K562 (cell line): ENCODE results near the gene C13orf46. TPM values are rescaled to one million over a fixed set of nuclear protein-coding genes. Genes with fewer than 3 reads are reported as not detected.

Source experiments
- ATAC-seq: fragments of 200-7000 bp; cut with Tn5 transposase; 3 replicates; pipeline ENCODE4 v1.9.1; 2020; ENCODE audit warnings: moderate library complexity
- BruUV-seq: library from RNA; stranded (reverse); fragments of 400-500 nt; replicated peaks from 2 replicates; lab custom pipeline; 2021; lab: Mats Ljungman, UMichigan
- CTCF ChIA-PET: fragments of 300-600 bp; formaldehyde crosslinking; extraction: SDS; loops from one replicate; lab custom pipeline; 2021; ENCODE audit warnings: low intra/inter-chr PET ratio; lab: Yijun Ruan, JAX
- POLR2A ChIA-PET: fragments of 300-600, 350-650 bp; sonication (Branson Sonifier 250); formaldehyde crosslinking; extraction: SDS; loops from one replicate; lab custom pipeline; 2021; ENCODE audit warnings: antibody characterized with exemption, inconsistent platforms; lab: Yijun Ruan, JAX
- DNase-seq, 4 experiments: peaks; one replicate each; pipeline versions ENCODE4 v3.0.0 to v3.0.0-alpha.2; 2011 to 2018; ENCODE audit warnings: low spot score in 3 of 4, mixed read lengths in 3 of 4; ENCODE audit errors: extremely low read depth in 1 of 4
- FAIRE-seq: peaks from 2 replicates; lab custom pipeline; 2011; peaks lifted over from hg19 to GRCh38; lab: Jason Lieb, UNC
- H2AFZ ChIP-seq: 2 replicates; pipeline ENCODE4 v1.6.0; 2011; ENCODE audit warnings: low read depth, low read length, control low read depth, inconsistent platforms
- H3K27ac ChIP-seq: fragments of 200-600 bp; 3 replicates; pipeline ENCODE4 v1.8.0; 2011; ENCODE audit warnings: low read depth, mild to moderate bottlenecking, control low read depth, inconsistent platforms, low read length, moderate library complexity, mixed read lengths; ENCODE audit errors: extremely low read depth
- H3K27me3 ChIP-seq, 2 experiments: fragments of 300-600 bp in 1 of 2; 2 replicates in 1 of 2; 3 replicates in 1 of 2; pipeline versions ENCODE4 v1.6.0 to v1.8.0; 2011; ENCODE audit warnings: inconsistent platforms in 2 of 2, low read length in 2 of 2, mild to moderate bottlenecking in 1 of 2, mixed read lengths in 1 of 2, moderate library complexity in 1 of 2; ENCODE audit not compliant: control insufficient read depth in 2 of 2, insufficient read depth in 2 of 2
- H3K36me3 ChIP-seq: fragments of 300-600 bp; 3 replicates; pipeline ENCODE4 v1.8.0; 2011; ENCODE audit warnings: mild to moderate bottlenecking, low read length, inconsistent platforms; ENCODE audit not compliant: control insufficient read depth, insufficient read depth
- H3K4me1 ChIP-seq, 2 experiments: fragments of 200-600 bp in 1 of 2; replicated peaks in 1 of 2; 2 replicates in 1 of 2; 3 replicates in 1 of 2; pipeline versions ENCODE4 v1.5.1 to v1.8.0; 2011; ENCODE audit warnings: inconsistent platforms in 2 of 2, low read length in 2 of 2, mild to moderate bottlenecking in 1 of 2, mixed read lengths in 1 of 2, moderate library complexity in 1 of 2; ENCODE audit not compliant: control insufficient read depth in 2 of 2, insufficient read depth in 2 of 2
- H3K4me2 ChIP-seq: 2 replicates; pipeline ENCODE4 v1.6.1; 2011; ENCODE audit warnings: low read length, control low read depth, inconsistent platforms, mixed read lengths; ENCODE audit not compliant: insufficient read depth
- H3K4me3 ChIP-seq: fragments of 200-600 bp; sonication (generic), shearing (Covaris generic); 2 replicates; pipeline ENCODE4 v1.5.1; 2016; ENCODE audit warnings: control low read depth, inconsistent platforms
- H3K79me2 ChIP-seq: fragments of 200-600 bp; 3 replicates; pipeline ENCODE4 v1.8.0; 2011; ENCODE audit warnings: low read length, inconsistent platforms; ENCODE audit not compliant: control insufficient read depth, insufficient read depth
- H3K9ac ChIP-seq, 2 experiments: 2 replicates each; pipeline versions ENCODE4 v1.6.0 to v1.6.1; 2011; ENCODE audit warnings: low read depth in 2 of 2, low read length in 2 of 2, control low read depth in 1 of 2, inconsistent platforms in 1 of 2, mild to moderate bottlenecking in 1 of 2, mixed read lengths in 1 of 2; ENCODE audit not compliant: insufficient read depth in 1 of 2
- H3K9me1 ChIP-seq: one replicate; pipeline ENCODE4 v1.6.0; 2011; ENCODE audit warnings: inconsistent platforms, mild to moderate bottlenecking, low read length, moderate library complexity; ENCODE audit not compliant: control insufficient read depth, insufficient read depth
- H3K9me3 ChIP-seq: replicated peaks from 2 replicates; pipeline ENCODE4 v1.5.1; 2011; ENCODE audit warnings: low read depth, low read length, inconsistent platforms; ENCODE audit not compliant: control insufficient read depth, insufficient read depth
- H4K20me1 ChIP-seq: replicated peaks from 2 replicates; pipeline ENCODE4 v1.6.1; 2011; ENCODE audit warnings: low read length, inconsistent platforms, mixed read lengths; ENCODE audit not compliant: control insufficient read depth, insufficient read depth
- HMGXB4 ChIP-seq: sonication (generic); formaldehyde crosslinking; IDR thresholded peaks from 2 replicates; pipeline ENCODE4 v1.8.1; 2023; ENCODE audit warnings: mild to moderate bottlenecking, missing genetic modification reagents
- TCF15 ChIP-seq: fragments of 250-450 bp; sonication (Bioruptor Pico); IDR thresholded peaks from 2 replicates; pipeline ENCODE4 v1.8.0; 2022; ENCODE audit warnings: moderate library complexity, mild to moderate bottlenecking, inconsistent platforms
- ZC3H8 ChIP-seq: fragments of 450-650 bp; IDR thresholded peaks from 2 replicates; pipeline ENCODE4 v1.6.1; 2017
- ZNF561 ChIP-seq: fragments of 450-650 bp; formaldehyde crosslinking; conservative IDR thresholded peaks from 2 replicates; pipeline ENCODE4 v1.4.0; 2020; ENCODE audit warnings: mild to moderate bottlenecking, moderate library complexity
- WGBS: fragments of 100-300 bp; shearing (Covaris generic); methylation state at CpG from one replicate; pipeline ENCODE4 v1.1.6; 2016; ENCODE audit warnings: low coverage, mixed read lengths; ENCODE audit not compliant: insufficient coverage; ENCODE audit errors: missing lambda C conversion rate; 5-methylcytosine and 5-hydroxymethylcytosine counted together
- in situ Hi-C: fragments of 300-500 bp; cut with MboI; formaldehyde crosslinking; loops from 4 replicates; pipeline ENCODE4 v1.15.0; 2018; ENCODE audit warnings: inconsistent platforms, mixed read lengths
- intact Hi-C: fragments of 100-400 bp; cut with micrococcal nuclease; formaldehyde crosslinking; loops from 2 replicates; pipeline ENCODE4 v1.14.2; 2022
- polyA plus RNA-seq, 8 experiments: library from polyadenylated mRNA; depleted of rRNA in 4 of 8; stranded (reverse) in 5 of 8; unstranded in 3 of 8; fragments of >200 nt; fragmentation: Nextera tagmentation in 2 of 8; fragmentation: Illumina TruSeq in 1 of 8; extraction: Ambion mirVana in 2 of 8; extraction: Trizol in 1 of 8; gene quantifications; 2 replicates each; pipeline versions ENCODE4 v1.2.1 to v1.2.3, GENCODE V29; 2011 to 2014; ENCODE audit warnings: inconsistent platforms in 1 of 8, missing spikeins in 1 of 8
- total RNA-seq, 7 experiments: library from RNA; depleted of rRNA in 6 of 7; stranded (reverse); fragments of >200 nt in 6 of 7; fragmentation: Illumina TruSeq in 2 of 7; extraction: Trizol in 2 of 7; gene quantifications; 2 replicates each; pipeline versions ENCODE4 v1.2.1 to v1.2.3, GENCODE V29; 2011 to 2021; ENCODE audit warnings: low replicate concordance in 1 of 7

Gene C13orf46
- total and polyA plus RNA-seq, 9 of the 15 experiments (the other 6 are each of a cell fraction or from before 2014, with no cell fraction given) = 0.04 to 0.24 (median 0.05) TPM; not detected in 4

GRCh38 chr13:113969973-113970611 lies 3.8 kb downstream of the C13orf46 start:
- H3K27ac ChIP-seq = no peak overlapping the region
- intact Hi-C loops = no loop called here
- FAIRE-seq (no peak), ATAC-seq (no peak), DNase-seq (no peak)
- no peaks in the 10 kb centered on the region for H3K9me3 ChIP-seq
- H4K20me1 ChIP-seq = no peaks in the 10 kb centered on the region
- no peaks in the 10 kb centered on the region for H3K4me1 ChIP-seq
- no peaks in the 10 kb centered on the region for H3K27me3 ChIP-seq
- POLR2A ChIA-PET = no interaction called here
- no peak overlapping the region for H3K4me3 ChIP-seq
- H3K9me1 ChIP-seq = no peaks in the 10 kb centered on the region
- H3K9ac ChIP-seq = no peak overlapping the region
- no peak for TF ChIP-seq ZC3H8
- TF ChIP-seq TCF15 (CRISPR knock-in tag) = no peak
- TF ChIP-seq ZNF561 (CRISPR knock-in tag) = no peak
- TF ChIP-seq HMGXB4 (CRISPR knock-in tag) = no peak
- TF ChIP-seq, all 486 proteins: peak for 0
- CTCF ChIA-PET = no interaction called here
- 0 out of 3 replicates have a peak, but pooled peaks cover 2% of the 10 kb centered on the region for H3K36me3 ChIP-seq
- H3K4me2 ChIP-seq = no peak overlapping the region
- H3K79me2 ChIP-seq = no peaks in the 10 kb centered on the region
- no peak overlapping the region for H2AFZ ChIP-seq
- in situ Hi-C loops = no loop called here
- WGBS = 73% methylated on average over 11 of the region's 20 CpGs
- BruUV-seq = no TSS peak
